ENCODE results near the gene F13B. TPM values are rescaled to one million over a fixed set of nuclear protein-coding genes. Genes with fewer than 3 reads are reported as not detected.

F13B gene
- total RNA-seq (2022), result not detected in 2 replicates
- Bru-seq, nascent RNA, result percentile 28 among the genes with signal in this experiment
- percentile 19 among the genes with signal in this experiment for BruChase-seq, experiment 1, labeled RNA remaining after a 6-hour chase
- percentile 29 among the genes with signal in this experiment for BruChase-seq, experiment 2, labeled RNA remaining after a 2-hour chase
- long read RNA-seq, result 0 reads

GRCh38 chr1:197066719-197067456, at the start of gene F13B:
Gene F13B, minus strand, starts transcription at chr1:197067260. Its CDS starts 37 bp downstream, at chr1:197067223.
- no peak for DNase-seq
- no peaks in the 10 kb centered on the region for H3K27me3 Mint-ChIP-seq (ENCODE audit: unreplicated experiment)
- H3K9me3 Mint-ChIP-seq (ENCODE audit: low read depth, unreplicated experiment), result peaks cover 4% of the 10 kb centered on the region
- no peaks in the 10 kb centered on the region for H3K4me1 Mint-ChIP-seq (ENCODE audit: low read depth, unreplicated experiment)
- no peak within 1 kb of the TSS for H3K4me3 Mint-ChIP-seq (ENCODE audit: low read depth, unreplicated experiment)
- CTCF ChIA-PET, result no interaction called here
- H3K27ac Mint-ChIP-seq (ENCODE audit: unreplicated experiment), result no peak within 1 kb of the TSS
- no TSS peak for BruUV-seq (replicated peaks)
- intact Hi-C loops (cut with micrococcal nuclease; ENCODE audit: unreplicated experiment), result loop anchor here (2.0 kb wide), 1 partner anchor 324 kb away; no protein-coding TSS in a partner anchor
- no peak for TF ChIP-seq CTCF (IDR thresholded peaks at IDR 0.05; ENCODE audit: unreplicated experiment)
- H3K36me3 Mint-ChIP-seq (ENCODE audit: insufficient read depth, unreplicated experiment), result no peaks in the 10 kb centered on the region

GRCh38 chr1:197116156-197116555, 49.1 kb upstream of the F13B start:
- DNase-seq, result no peak
- CTCF ChIA-PET, result no interaction called here
- no peak overlapping the region for H3K27ac Mint-ChIP-seq (ENCODE audit: unreplicated experiment)
- BruUV-seq (replicated peaks), result no TSS peak
- H3K4me3 Mint-ChIP-seq (ENCODE audit: low read depth, unreplicated experiment), result no peak overlapping the region
- intact Hi-C loops (cut with micrococcal nuclease; ENCODE audit: unreplicated experiment), result no loop called here
- H3K4me1 Mint-ChIP-seq (ENCODE audit: low read depth, unreplicated experiment), result no peaks in the 10 kb centered on the region
- peaks cover 27% of the 10 kb centered on the region for H3K36me3 Mint-ChIP-seq (ENCODE audit: insufficient read depth, unreplicated experiment)
- no peak for TF ChIP-seq CTCF (IDR thresholded peaks at IDR 0.05; ENCODE audit: unreplicated experiment)
- no peaks in the 10 kb centered on the region for H3K27me3 Mint-ChIP-seq (ENCODE audit: unreplicated experiment)
- no peaks in the 10 kb centered on the region for H3K9me3 Mint-ChIP-seq (ENCODE audit: low read depth, unreplicated experiment)

- Mint-ChIP-seq H3K4me3 (ENCODE audit: low read depth, unreplicated experiment) (no peak overlapping the region), H3K4me1 (ENCODE audit: low read depth, unreplicated experiment) (no peaks in the 10 kb centered on the region), H3K36me3 (ENCODE audit: insufficient read depth, unreplicated experiment) (peaks cover 7% of the 10 kb centered on the region), H3K9me3 (ENCODE audit: low read depth, unreplicated experiment) (no peaks in the 10 kb centered on the region), H3K27me3 (ENCODE audit: unreplicated experiment) (no peaks in the 10 kb centered on the region), H3K27ac (ENCODE audit: unreplicated experiment) (no peak overlapping the region)
- intact Hi-C loops (cut with micrococcal nuclease; ENCODE audit: unreplicated experiment), result no loop called here
- CTCF ChIA-PET, result no interaction called here
- no peak for TF ChIP-seq CTCF (IDR thresholded peaks at IDR 0.05; ENCODE audit: unreplicated experiment)
- no TSS peak for BruUV-seq (replicated peaks)
- no peak for DNase-seq
These were observed 39.8 kb upstream of the F13B start for GRCh38 chr1:197106869-197107268.

- CTCF ChIA-PET, result interaction anchor here (0.5 kb wide), 1 partner anchor 104 kb away, joined by 3 read pairs; no protein-coding TSS in a partner anchor
- H3K36me3 Mint-ChIP-seq (ENCODE audit: insufficient read depth, unreplicated experiment), result peaks cover 10% of the 10 kb centered on the region
- H3K27me3 Mint-ChIP-seq (ENCODE audit: unreplicated experiment), result no peaks in the 10 kb centered on the region
- TF ChIP-seq CTCF (IDR thresholded peaks at IDR 0.05; ENCODE audit: unreplicated experiment), result no peak
- H3K9me3 Mint-ChIP-seq (ENCODE audit: low read depth, unreplicated experiment), result no peaks in the 10 kb centered on the region
- no peak overlapping the region for H3K4me3 Mint-ChIP-seq (ENCODE audit: low read depth, unreplicated experiment)
- no TSS peak for BruUV-seq (replicated peaks)
- intact Hi-C loops (cut with micrococcal nuclease; ENCODE audit: unreplicated experiment), result no loop called here
- peaks cover 5% of the 10 kb centered on the region for H3K4me1 Mint-ChIP-seq (ENCODE audit: low read depth, unreplicated experiment)
- H3K27ac Mint-ChIP-seq (ENCODE audit: unreplicated experiment), result no peak overlapping the region
- DNase-seq, result no peak
These were observed 36.2 kb upstream of the F13B start for GRCh38 chr1:197103300-197103699.
